Tibial artery (tissue), 4 donors: ENCODE measurements around the gene LGR6.

Experiments used
- DNase-seq, 2 donors: peaks; one replicate each; pipeline ENCODE4 v3.0.0-alpha.2; 2019
- H3K27ac ChIP-seq, 2 donors: fragments of 200-600 bp; sonication (generic) in 1 of 2; 1 replicate in 1 of 2; 2 replicates in 1 of 2; pipeline ENCODE4 v1.5.1; 2018 to 2019; ENCODE audit warnings: mild to moderate bottlenecking in 1 of 2
- H3K27me3 ChIP-seq, 2 donors: fragments of 200-600 bp; sonication (generic) in 1 of 2; one replicate each; pipeline versions ENCODE4 v1.5.1 to v1.6.0; 2016 to 2019
- H3K36me3 ChIP-seq, 3 donors: fragments of 200-600 bp; sonication (generic) in 2 of 3; one replicate each; pipeline ENCODE4 v1.5.1; 2016 to 2019; ENCODE audit warnings: mild to moderate bottlenecking in 2 of 3
- H3K4me1 ChIP-seq, 4 donors: fragments of 200-600 bp; sonication (generic) in 2 of 4; 1 replicate in 3 of 4; 2 replicates in 1 of 4; pipeline ENCODE4 v1.5.1; 2016 to 2019
- H3K4me3 ChIP-seq, 2 donors: fragments of 200-600 bp; sonication (generic) in 1 of 2; 1 replicate in 1 of 2; 2 replicates in 1 of 2; pipeline ENCODE4 v1.5.1; 2018 to 2019; ENCODE audit warnings: mild to moderate bottlenecking in 2 of 2
- H3K9me3 ChIP-seq, 3 donors: fragments of 200-600 bp; sonication (generic) in 1 of 3; one replicate each; pipeline ENCODE4 v1.5.1; 2016 to 2019
- intact Hi-C: fragments of 100-400 bp; cut with DNase I; formaldehyde crosslinking; loops from one replicate; pipeline ENCODE4 v1.15.0; 2023; ENCODE audit warnings: low total_unique reads
- TF ChIP-seq, protein P1 (sequence below), 2 experiments: fragments of 200-600 bp in 1 of 2; fragments of 450-650 bp in 1 of 2; IDR thresholded peaks; one replicate each; pipeline ENCODE4 v1.5.1; 2017 to 2019; ENCODE audit warnings: antibody characterized with exemption in 2 of 2, mild to moderate bottlenecking in 1 of 2, moderate library complexity in 1 of 2

Gene LGR6

DNA sequence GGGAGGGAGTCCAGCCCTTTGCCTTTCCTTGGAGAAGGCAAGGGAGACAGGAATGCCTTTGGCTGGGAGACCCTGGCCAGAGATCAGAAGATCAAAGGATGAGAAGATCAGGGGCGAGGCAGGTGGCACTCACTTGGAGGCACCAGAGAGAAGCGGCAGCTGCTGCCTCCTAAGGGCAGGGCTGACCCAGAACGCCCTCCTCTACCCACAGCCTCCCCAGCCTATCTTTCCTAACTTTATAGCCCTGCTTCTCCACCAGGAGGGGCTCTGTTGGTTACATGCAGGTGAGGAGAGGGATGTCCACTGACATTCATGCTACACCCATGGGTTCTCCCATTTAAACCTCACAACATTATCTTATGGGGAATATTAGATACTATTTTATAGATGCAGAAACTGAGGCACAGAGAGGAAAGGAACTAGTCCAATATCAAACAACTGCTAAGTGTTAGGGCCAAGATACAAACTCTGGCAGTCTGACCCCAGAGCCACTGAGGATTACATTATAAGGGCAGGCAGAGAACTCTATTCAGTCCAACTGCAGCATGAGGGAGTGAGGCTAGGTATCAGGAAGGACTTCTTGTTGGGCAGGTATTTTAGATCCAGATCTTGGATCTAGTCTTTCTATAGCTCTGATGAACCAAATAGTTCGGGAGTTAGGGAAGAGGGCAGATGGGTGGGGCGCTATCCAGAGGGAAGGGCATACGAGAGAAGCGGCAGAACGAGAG, 19.9 kb downstream of the LGR6 start:
- H3K36me3 ChIP-seq: no peaks in the 10 kb centered on the region
- TF ChIP-seq, protein P1, sequence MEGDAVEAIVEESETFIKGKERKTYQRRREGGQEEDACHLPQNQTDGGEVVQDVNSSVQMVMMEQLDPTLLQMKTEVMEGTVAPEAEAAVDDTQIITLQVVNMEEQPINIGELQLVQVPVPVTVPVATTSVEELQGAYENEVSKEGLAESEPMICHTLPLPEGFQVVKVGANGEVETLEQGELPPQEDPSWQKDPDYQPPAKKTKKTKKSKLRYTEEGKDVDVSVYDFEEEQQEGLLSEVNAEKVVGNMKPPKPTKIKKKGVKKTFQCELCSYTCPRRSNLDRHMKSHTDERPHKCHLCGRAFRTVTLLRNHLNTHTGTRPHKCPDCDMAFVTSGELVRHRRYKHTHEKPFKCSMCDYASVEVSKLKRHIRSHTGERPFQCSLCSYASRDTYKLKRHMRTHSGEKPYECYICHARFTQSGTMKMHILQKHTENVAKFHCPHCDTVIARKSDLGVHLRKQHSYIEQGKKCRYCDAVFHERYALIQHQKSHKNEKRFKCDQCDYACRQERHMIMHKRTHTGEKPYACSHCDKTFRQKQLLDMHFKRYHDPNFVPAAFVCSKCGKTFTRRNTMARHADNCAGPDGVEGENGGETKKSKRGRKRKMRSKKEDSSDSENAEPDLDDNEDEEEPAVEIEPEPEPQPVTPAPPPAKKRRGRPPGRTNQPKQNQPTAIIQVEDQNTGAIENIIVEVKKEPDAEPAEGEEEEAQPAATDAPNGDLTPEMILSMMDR (IDR thresholded peaks at IDR 0.05): peak; percentile 7 to 9
- H3K27me3 ChIP-seq: no peaks in the 10 kb centered on the region
- H3K4me3 ChIP-seq: peak overlapping the region; percentile 53 to 60
- no peaks in the 10 kb centered on the region for H3K9me3 ChIP-seq
- H3K27ac ChIP-seq: peak overlapping the region; percentile 48 to 63
- intact Hi-C loops: no loop called here
- no peak for DNase-seq
- peaks cover 0 to 57% (median 30%) of the 10 kb centered on the region in 4 donors for H3K4me1 ChIP-seq

DNA sequence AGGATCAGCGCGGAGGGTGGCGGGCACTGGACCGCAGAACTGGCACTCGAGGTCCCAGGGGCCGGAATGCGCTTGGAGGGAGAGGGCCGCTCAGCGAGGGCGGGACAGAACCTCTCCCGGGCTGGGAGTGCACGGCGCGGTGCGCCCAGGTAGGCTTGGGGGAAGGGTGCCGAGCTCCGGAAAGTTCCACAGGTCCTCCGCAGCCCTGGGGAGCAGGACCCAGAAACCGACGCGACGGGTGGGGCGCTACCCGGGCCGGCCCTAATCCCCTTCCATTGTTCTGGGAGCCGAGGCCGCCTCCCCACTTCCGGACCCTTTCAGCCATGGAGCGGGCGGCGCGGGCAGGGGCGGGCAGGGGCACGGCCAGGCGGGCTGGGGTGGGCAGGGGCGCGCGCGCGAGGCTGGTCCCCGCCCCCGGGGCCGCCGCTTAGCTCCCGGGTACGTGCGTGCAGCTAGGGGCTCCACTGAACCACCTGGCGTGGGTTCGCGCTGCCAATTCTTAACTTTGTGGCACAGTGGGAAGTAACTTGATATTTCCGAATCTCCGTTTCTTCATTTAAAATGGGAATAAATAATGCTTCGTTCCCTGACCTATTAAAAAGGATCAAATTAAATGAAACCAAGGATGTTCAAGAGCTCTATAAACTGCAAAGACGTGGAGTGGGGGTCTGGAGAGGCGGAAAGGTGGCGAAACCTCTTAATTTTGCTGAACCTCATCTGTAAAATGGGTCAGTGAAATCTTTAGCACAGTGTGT, 20.7 kb downstream of the LGR6 start:
- peaks cover 0 to 62% (median 28%) of the 10 kb centered on the region in 4 donors for H3K4me1 ChIP-seq
- H3K36me3 ChIP-seq: no peaks in the 10 kb centered on the region
- H3K9me3 ChIP-seq: no peaks in the 10 kb centered on the region
- intact Hi-C loops: no loop called here
- TF ChIP-seq, protein P1 (IDR thresholded peaks at IDR 0.05): no peak
- no peaks in the 10 kb centered on the region for H3K27me3 ChIP-seq
- no peak for DNase-seq
- peak overlapping the region; percentile 53 to 60 for H3K4me3 ChIP-seq
- peak overlapping the region; percentile 48 to 63 for H3K27ac ChIP-seq

DNA sequence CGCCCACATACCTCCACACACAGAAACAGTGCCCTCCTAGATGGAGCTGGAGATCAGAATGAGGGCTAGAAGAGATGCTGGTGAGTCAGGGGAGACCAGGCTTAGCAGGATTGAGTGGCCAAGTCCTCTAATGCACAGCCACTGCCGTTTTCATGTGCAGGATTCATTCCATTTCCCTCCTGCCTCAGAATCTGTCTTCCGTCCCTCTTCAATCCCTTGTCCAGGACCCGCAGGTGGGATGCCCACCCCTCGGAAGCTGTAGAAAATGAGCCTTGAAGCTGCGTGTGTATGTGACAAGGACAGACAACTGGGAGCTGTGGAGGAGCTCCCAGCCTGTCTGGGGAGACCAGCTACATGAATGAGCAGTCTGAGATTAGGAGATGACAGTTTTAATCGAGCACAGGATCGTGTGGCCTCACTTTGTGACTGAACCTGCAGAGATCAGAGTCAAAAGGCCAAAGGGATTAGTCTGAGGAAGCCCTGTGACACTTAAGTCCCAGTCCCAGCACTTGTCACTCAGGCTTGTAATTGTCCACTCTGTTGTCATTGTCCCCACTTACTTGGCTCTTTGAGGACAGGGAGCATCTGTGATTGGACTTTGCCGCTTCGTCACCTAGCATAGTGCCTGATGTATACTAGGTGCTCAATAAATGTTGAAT, 22.0 kb downstream of the LGR6 start:
- Histone ChIP-seq H3K4me3 (no peak overlapping the region), H3K27me3 (no peaks in the 10 kb centered on the region), H3K9me3 (no peaks in the 10 kb centered on the region), H3K4me1 (peaks cover 0 to 66% (median 28%) of the 10 kb centered on the region in 4 donors), H3K27ac (peak overlapping the region in 1 of 2 donors; percentile 63), H3K36me3 (no peaks in the 10 kb centered on the region)
- no peak for DNase-seq
- TF ChIP-seq, protein P1 (IDR thresholded peaks at IDR 0.05): no peak
- intact Hi-C loops: no loop called here

DNA sequence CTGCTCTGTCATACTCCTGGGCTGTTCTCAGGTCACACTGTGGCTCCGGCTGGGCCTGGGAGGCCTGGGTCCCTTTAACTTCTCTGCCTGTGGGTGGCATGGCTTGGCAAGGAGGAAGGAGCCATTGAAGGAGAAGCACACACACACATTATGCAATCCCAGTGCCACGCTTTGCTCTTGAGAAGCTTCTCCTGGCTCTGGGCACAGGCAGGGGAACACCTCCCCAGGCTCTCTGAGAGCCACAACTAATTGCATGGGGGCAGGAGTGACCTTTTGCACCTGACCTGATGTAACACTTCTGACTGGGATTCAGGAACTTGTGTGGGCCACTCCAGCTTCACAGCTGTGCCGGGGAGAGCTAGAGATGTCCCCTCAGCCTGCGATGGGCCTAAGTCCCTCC, 23.1 kb downstream of the LGR6 start:
- intact Hi-C loops: no loop called here
- no peaks in the 10 kb centered on the region for H3K36me3 ChIP-seq
- no peaks in the 10 kb centered on the region for H3K27me3 ChIP-seq
- peak overlapping the region; percentile 55 to 63 for H3K27ac ChIP-seq
- TF ChIP-seq, protein P1 (IDR thresholded peaks at IDR 0.05): no peak
- H3K4me3 ChIP-seq: no peak overlapping the region
- no peaks in the 10 kb centered on the region for H3K9me3 ChIP-seq
- peaks cover 0 to 74% (median 30%) of the 10 kb centered on the region in 4 donors for H3K4me1 ChIP-seq
- peak; percentile 39 to 89 for DNase-seq

DNA sequence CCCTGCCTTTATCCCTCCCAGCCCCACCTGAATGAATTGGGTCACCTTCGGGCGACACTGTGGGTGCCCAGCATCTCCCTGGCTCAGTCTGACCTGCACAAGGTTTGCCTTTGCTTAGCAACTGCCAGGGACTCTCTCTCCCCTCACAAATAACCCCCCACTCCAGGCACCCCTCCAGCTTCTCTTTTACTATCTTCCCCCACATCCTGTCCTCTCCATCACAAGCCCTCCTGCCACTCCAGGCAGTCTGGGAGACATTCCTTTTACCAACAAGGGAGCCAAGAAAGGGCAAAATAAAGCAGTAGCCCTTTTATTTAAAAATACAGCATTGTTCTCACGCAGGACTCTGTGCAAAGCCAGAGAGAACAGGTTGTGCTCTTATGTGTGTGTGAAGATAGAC, 23.9 kb downstream of the LGR6 start:
- TF ChIP-seq, protein P1 (IDR thresholded peaks at IDR 0.05): no peak
- intact Hi-C loops: no loop called here
- peak overlapping the region; percentile 55 to 63 for H3K27ac ChIP-seq
- DNase-seq: no peak
- H3K36me3 ChIP-seq: no peaks in the 10 kb centered on the region
- H3K9me3 ChIP-seq: no peaks in the 10 kb centered on the region
- no peak overlapping the region for H3K4me3 ChIP-seq
- peaks cover 0 to 83% (median 37%) of the 10 kb centered on the region in 4 donors for H3K4me1 ChIP-seq
- no peaks in the 10 kb centered on the region for H3K27me3 ChIP-seq
